ENCODE results near the gene KBTBD12.
"Not testable (repeated sequence)": the region's sequence is repeated elsewhere in the genome, so short reads cannot be mapped to it uniquely, and the experiment has no call there.

- TF ChIP-seq CTCF (IDR thresholded peaks at IDR 0.05; ENCODE audit: poor library complexity); EZH2 (IDR thresholded peaks at IDR 0.05; ENCODE audit: borderline replicate concordance); EZH2phosphoT487 (IDR thresholded peaks at IDR 0.05; ENCODE audit: low read depth, severe bottlenecking, unreplicated experiment): not testable (repeated sequence)
Measured at GRCh38 chr3:127874097-127874496, 40.9 kb upstream of the KBTBD12 start.
